A549 (cell line): ENCODE data around the gene PRRX2. TPM values are rescaled to one million over a fixed set of nuclear protein-coding genes. Genes with fewer than 3 reads are reported as not detected.

Experiments used
- ATAC-seq, 2 experiments: fragments of 200-7000 bp in 1 of 2; fragments of >200 bp in 1 of 2; cut with Nextera tagmentation in 1 of 2; cut with Tn5 transposase in 1 of 2; 3 replicates each; pipeline versions ENCODE4 v1.8.0 to v1.9.1; 2018 to 2020; ENCODE audit warnings: mild to moderate bottlenecking in 1 of 2, moderate library complexity in 1 of 2
- CTCF ChIA-PET: fragments of 300-600 bp; sonication (Branson Sonifier 250); formaldehyde crosslinking; extraction: SDS; loops from one replicate; lab custom pipeline; 2021; ENCODE audit warnings: antibody characterized with exemption, inconsistent platforms; lab: Yijun Ruan, JAX
- POLR2A ChIA-PET: fragments of 350-600 bp; formaldehyde crosslinking; extraction: SDS; loops from one replicate; lab custom pipeline; 2021; ENCODE audit warnings: antibody characterized with exemption, inconsistent platforms; lab: Yijun Ruan, JAX
- DNase-seq, 2 experiments: peaks; one replicate each; pipeline versions ENCODE4 v3.0.0 to v3.0.0-alpha.2; 2011 to 2016; ENCODE audit warnings: low read depth in 1 of 2, low spot score in 1 of 2
- FAIRE-seq: peaks from 2 replicates; lab custom pipeline; 2011; peaks lifted over from hg19 to GRCh38; lab: Jason Lieb, UNC
- H3K27ac ChIP-seq, 2 experiments: fragments of >200 bp; sonication (Bioruptor Twin); formaldehyde crosslinking; 3 replicates each; pipeline ENCODE4 v1.5.1; 2016 to 2017
- H3K4me1 ChIP-seq: fragments of >200 bp; sonication (Bioruptor Twin); formaldehyde crosslinking; 3 replicates; pipeline ENCODE4 v1.6.1; 2016
- H3K4me2 ChIP-seq: fragments of >200 bp; sonication (Bioruptor Twin); formaldehyde crosslinking; 3 replicates; pipeline ENCODE4 v1.6.1; 2016
- H3K4me3 ChIP-seq: fragments of >200 bp; sonication (Bioruptor Twin); formaldehyde crosslinking; 3 replicates; pipeline ENCODE4 v1.5.1; 2016
- H3K9me3 ChIP-seq: fragments of >200 bp; sonication (Bioruptor Twin); formaldehyde crosslinking; 3 replicates; pipeline ENCODE4 v1.6.1; 2016
- CBX2 ChIP-seq: fragments of 200-600 bp; sonication (generic); IDR thresholded peaks from 2 replicates; pipeline ENCODE4 v1.6.1; 2016; ENCODE audit warnings: low read depth, mild to moderate bottlenecking, borderline replicate concordance
- CTCF ChIP-seq: fragments of >200 bp; sonication (Bioruptor Twin); formaldehyde crosslinking; IDR thresholded peaks from 3 replicates; pipeline ENCODE4 v1.5.1; 2016
- EHMT2 ChIP-seq: fragments of 200-600 bp; sonication (generic); IDR thresholded peaks from 2 replicates; pipeline ENCODE4 v1.6.1; 2016; ENCODE audit warnings: antibody characterized with exemption, low read depth, mild to moderate bottlenecking, moderate library complexity
- EP300 ChIP-seq, 2 experiments: fragments of >200 bp; sonication (Bioruptor Twin); formaldehyde crosslinking; IDR thresholded peaks; 2 replicates in 1 of 2; 3 replicates in 1 of 2; pipeline ENCODE4 v1.6.1; 2016 to 2017
- ESRRA ChIP-seq: fragments of 150-350 bp; IDR thresholded peaks from 2 replicates; pipeline ENCODE4 v1.6.1; 2014; ENCODE audit warnings: mild to moderate bottlenecking, low read length, borderline replicate concordance
- FOSL2 ChIP-seq, 2 experiments: fragments of 450-650 bp in 1 of 2; fragments of >200 bp in 1 of 2; sonication (Bioruptor Twin) in 1 of 2; formaldehyde crosslinking; IDR thresholded peaks; 2 replicates each; pipeline versions ENCODE4 v1.5.0 to v1.6.1; 2016 to 2020; ENCODE audit warnings: mild to moderate bottlenecking in 1 of 2, moderate library complexity in 1 of 2
- GATA3 ChIP-seq: IDR thresholded peaks from 2 replicates; pipeline ENCODE4 v1.6.1; 2012; ENCODE audit warnings: borderline replicate concordance
- HES2 ChIP-seq: fragments of >200 bp; sonication (Bioruptor Twin); formaldehyde crosslinking; IDR thresholded peaks from 2 replicates; pipeline ENCODE4 v1.6.1; 2016
- HOXA7 ChIP-seq: fragments of 250-450 bp; sonication (Bioruptor Pico); IDR thresholded peaks from 2 replicates; pipeline ENCODE4 v1.5.0; 2020; ENCODE audit warnings: mild to moderate bottlenecking, moderate library complexity
- HOXB13 ChIP-seq: fragments of 250-450 bp; sonication (Bioruptor Pico); IDR thresholded peaks from 2 replicates; pipeline ENCODE4 v1.5.0; 2020; ENCODE audit warnings: low read depth, mild to moderate bottlenecking, moderate library complexity
- JUN ChIP-seq, 2 experiments: fragments of >200 bp; sonication (Bioruptor Twin); formaldehyde crosslinking; IDR thresholded peaks; 2 replicates in 1 of 2; 3 replicates in 1 of 2; pipeline ENCODE4 v1.6.1; 2016 to 2017
- MAX ChIP-seq: IDR thresholded peaks from 2 replicates; pipeline ENCODE4 v1.6.1; 2012
- PHF8 ChIP-seq: fragments of 200-600 bp; sonication (generic); IDR thresholded peaks from 2 replicates; pipeline ENCODE4 v1.6.1; 2016; ENCODE audit warnings: low read depth, mild to moderate bottlenecking, antibody characterized with exemption, moderate library complexity, borderline replicate concordance
- POLR2A ChIP-seq: IDR thresholded peaks from 2 replicates; pipeline ENCODE4 v1.6.1; 2012; ENCODE audit warnings: mild to moderate bottlenecking, low read length
- RAD21 ChIP-seq, 2 experiments: fragments of >200 bp in 1 of 2; sonication (Bioruptor Twin) in 1 of 2; formaldehyde crosslinking in 1 of 2; IDR thresholded peaks in 1 of 2; conservative IDR thresholded peaks in 1 of 2; 2 replicates in 1 of 2; 3 replicates in 1 of 2; pipeline ENCODE4 v1.6.1; 2012 to 2018; ENCODE audit warnings: inconsistent platforms in 1 of 2
- RCOR1 ChIP-seq: fragments of 150-350 bp; IDR thresholded peaks from 2 replicates; pipeline ENCODE4 v1.6.1; 2014; ENCODE audit warnings: antibody characterized with exemption, low read length, low read depth
- RFX5 ChIP-seq: fragments of 450-650 bp; IDR thresholded peaks from 2 replicates; pipeline ENCODE4 v1.7.1; 2014; ENCODE audit warnings: antibody characterized with exemption, mild to moderate bottlenecking, moderate library complexity
- RNF2 ChIP-seq: fragments of 200-600 bp; sonication (generic); IDR thresholded peaks from 2 replicates; pipeline ENCODE4 v1.6.1; 2016; ENCODE audit warnings: low read depth, mild to moderate bottlenecking, antibody characterized with exemption, moderate library complexity, borderline replicate concordance
- ZFP36 ChIP-seq: fragments of 450-650 bp; IDR thresholded peaks from 2 replicates; pipeline ENCODE4 v1.6.1; 2014; ENCODE audit warnings: borderline replicate concordance; ENCODE audit not compliant: partially characterized antibody
- ZSCAN20 ChIP-seq: fragments of 250-450 bp; sonication (Bioruptor Pico); IDR thresholded peaks from 2 replicates; pipeline ENCODE4 v1.8.0; 2022; ENCODE audit warnings: mild to moderate bottlenecking, moderate library complexity
- WGBS: methylation state at CpG from one replicate; pipeline ENCODE4 v1.1.6; 2017; ENCODE audit errors: missing lambda C conversion rate; 5-methylcytosine and 5-hydroxymethylcytosine counted together
- polyA plus RNA-seq, 4 experiments: library from polyadenylated mRNA; depleted of rRNA in 3 of 4; stranded (reverse); fragments of >200 nt; fragmentation: RNase III in 1 of 4; extraction: RNeasy Plus Mini Kit Qiagen cat#74134 plus additional on column Dnase treatment in 1 of 4; gene quantifications; 2 replicates in 3 of 4; 3 replicates in 1 of 4; pipeline ENCODE4 v1.2.3, GENCODE V29; 2011 to 2017
- TF ChIP-seq, protein P1 (sequence below): fragments of 250-450 bp; sonication (Bioruptor Pico); IDR thresholded peaks from 2 replicates; pipeline ENCODE4 v1.5.0; 2021; ENCODE audit warnings: mild to moderate bottlenecking, moderate library complexity, borderline replicate concordance
- TF ChIP-seq, protein P2 (sequence below): fragments of 250-450 bp; sonication (Bioruptor Pico); IDR thresholded peaks from 2 replicates; pipeline ENCODE4 v1.5.0; 2020; ENCODE audit warnings: low read depth, mild to moderate bottlenecking, moderate library complexity

The PRRX2 gene
- polyA plus RNA-seq, 2 of the 4 experiments (the other 2 are of a cell fraction), result 0.90 to 2.7 TPM

DNA sequence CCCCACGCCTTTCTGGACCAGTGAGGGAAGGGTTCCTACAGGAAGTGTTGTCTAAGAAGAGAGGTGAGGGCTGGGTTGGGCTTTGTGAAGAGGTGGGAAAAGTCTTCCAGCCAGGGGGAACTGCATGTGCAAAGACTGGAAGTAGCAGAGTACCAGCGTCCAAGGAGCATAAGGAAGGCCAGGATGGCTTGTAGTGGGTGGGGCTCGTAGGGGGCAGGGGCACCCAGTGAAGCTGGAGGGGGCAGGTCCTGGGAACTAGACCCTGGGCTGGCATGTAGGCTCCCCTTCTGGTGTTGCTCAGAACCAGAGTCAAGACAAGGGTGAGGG lies 20.4 kb downstream of the PRRX2 start:
- H3K27ac ChIP-seq, result peak overlapping the region; percentile 74 to 85
- FAIRE-seq (no peak), ATAC-seq (peak; percentile 40 to 58; a peak in 4 of 6 replicates), DNase-seq (no peak)
- H3K4me1 ChIP-seq, result peaks cover 38% of the 10 kb centered on the region
- ChIA-PET POLR2A (no interaction called here), CTCF (interaction anchor here (0.6 to 2.0 kb wide), 8 partner anchors 9 to 97 kb away, joined by 3 to 11 read pairs (median 3); no protein-coding TSS in a partner anchor)
- H3K9me3 ChIP-seq, result no peaks in the 10 kb centered on the region
- WGBS, result 11% methylated on average over 3 of the region's 3 CpGs
- TF ChIP-seq HOXB13 (CRISPR knock-in tag) (no peak), ESRRA (no peak), JUN (IDR thresholded peaks at IDR 0.05) (no peak), HOXA7 (CRISPR knock-in tag) (no peak), CTCF (no peak), RNF2 (no peak), RFX5 (no peak), HES2 (no peak), FOSL2 (IDR thresholded peaks at IDR 0.05) (no peak), FOSL2 (CRISPR knock-in tag; IDR thresholded peaks at IDR 0.05) (no peak), GATA3 (no peak), CBX2 (no peak), ZSCAN20 (CRISPR knock-in tag) (no peak), RCOR1 (no peak), POLR2A (no peak), RAD21 (conservative IDR thresholded peaks at IDR 0.05 in 1 of 2, IDR thresholded peaks at IDR 0.05 in 1 of 2) (no peak)
- TF ChIP-seq, protein P1, sequence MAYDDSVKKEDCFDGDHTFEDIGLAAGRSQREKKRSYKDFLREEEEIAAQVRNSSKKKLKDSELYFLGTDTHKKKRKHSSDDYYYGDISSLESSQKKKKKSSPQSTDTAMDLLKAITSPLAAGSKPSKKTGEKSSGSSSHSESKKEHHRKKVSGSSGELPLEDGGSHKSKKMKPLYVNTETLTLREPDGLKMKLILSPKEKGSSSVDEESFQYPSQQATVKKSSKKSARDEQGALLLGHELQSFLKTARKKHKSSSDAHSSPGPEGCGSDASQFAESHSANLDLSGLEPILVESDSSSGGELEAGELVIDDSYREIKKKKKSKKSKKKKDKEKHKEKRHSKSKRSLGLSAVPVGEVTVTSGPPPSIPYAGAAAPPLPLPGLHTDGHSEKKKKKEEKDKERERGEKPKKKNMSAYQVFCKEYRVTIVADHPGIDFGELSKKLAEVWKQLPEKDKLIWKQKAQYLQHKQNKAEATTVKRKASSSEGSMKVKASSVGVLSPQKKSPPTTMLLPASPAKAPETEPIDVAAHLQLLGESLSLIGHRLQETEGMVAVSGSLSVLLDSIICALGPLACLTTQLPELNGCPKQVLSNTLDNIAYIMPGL (CRISPR knock-in tag), result no peak
- TF ChIP-seq, protein P2, sequence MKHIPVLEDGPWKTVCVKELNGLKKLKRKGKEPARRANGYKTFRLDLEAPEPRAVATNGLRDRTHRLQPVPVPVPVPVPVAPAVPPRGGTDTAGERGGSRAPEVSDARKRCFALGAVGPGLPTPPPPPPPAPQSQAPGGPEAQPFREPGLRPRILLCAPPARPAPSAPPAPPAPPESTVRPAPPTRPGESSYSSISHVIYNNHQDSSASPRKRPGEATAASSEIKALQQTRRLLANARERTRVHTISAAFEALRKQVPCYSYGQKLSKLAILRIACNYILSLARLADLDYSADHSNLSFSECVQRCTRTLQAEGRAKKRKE (CRISPR knock-in tag), result no peak
- H3K4me3 ChIP-seq, result no peak overlapping the region
- peak overlapping the region; percentile 72 for H3K4me2 ChIP-seq

DNA sequence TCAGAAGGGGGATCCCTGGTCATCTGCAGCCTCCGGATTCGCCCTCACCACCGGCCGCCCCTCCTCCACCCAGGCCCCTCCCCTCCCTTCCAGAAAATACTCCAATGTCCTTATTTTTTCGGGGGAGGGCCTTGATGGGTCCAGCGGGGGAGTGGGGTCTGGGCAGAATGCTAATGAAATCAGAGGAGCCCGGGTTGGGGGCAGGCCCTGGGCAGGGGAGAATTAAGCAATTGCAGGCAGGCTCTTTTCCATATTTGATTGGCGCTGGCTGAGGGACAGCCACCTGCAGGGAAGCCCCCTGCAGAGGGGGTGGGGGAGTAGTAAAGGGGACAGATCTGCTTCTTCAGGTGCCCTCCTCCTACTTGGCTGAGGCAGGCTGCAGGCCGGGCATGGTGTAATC lies 21.3 kb downstream of the PRRX2 start:
- H3K4me3 ChIP-seq, result no peak overlapping the region
- H3K9me3 ChIP-seq, result no peaks in the 10 kb centered on the region
- H3K4me1 ChIP-seq, result peaks cover 38% of the 10 kb centered on the region
- 73% methylated on average over 9 of the region's 9 CpGs for WGBS
- DNase-seq (no peak), ATAC-seq (no peak), FAIRE-seq (no peak)
- ChIA-PET POLR2A (no interaction called here), CTCF (interaction anchor here (0.6 to 2.0 kb wide), 5 partner anchors 8 to 122 kb away, joined by 3 to 11 read pairs (median 5); no protein-coding TSS in a partner anchor)
- H3K4me2 ChIP-seq, result peak overlapping the region; percentile 72
- H3K27ac ChIP-seq, result peak overlapping the region; percentile 74 to 85
- TF ChIP-seq POLR2A (no peak), ZFP36 (no peak), RNF2 (no peak), EP300 (IDR thresholded peaks at IDR 0.05) (no peak)

DNA sequence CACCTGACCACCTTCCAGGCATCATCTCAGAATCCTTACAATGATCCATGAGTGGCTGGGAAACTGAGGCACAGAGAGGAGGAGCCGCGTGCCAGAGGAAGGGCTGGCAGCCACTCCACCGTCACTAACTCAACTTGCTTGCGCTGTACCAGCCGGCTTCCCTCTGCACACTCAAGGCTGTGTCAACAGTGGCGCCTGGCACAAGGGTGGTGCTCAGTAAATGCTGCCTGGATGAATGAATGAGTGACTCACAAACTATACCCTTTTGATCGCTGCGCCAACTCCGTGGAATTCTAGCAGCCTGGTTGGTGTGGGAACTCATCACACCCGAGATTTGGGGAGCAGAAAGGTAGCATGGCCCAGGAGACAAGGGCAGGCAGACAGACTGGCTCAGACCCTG lies 21.9 kb downstream of the PRRX2 start:
- no peak for FAIRE-seq
- ATAC-seq, result peak; percentile 67 to 69
- ChIA-PET CTCF (interaction anchor here (0.7 to 2.1 kb wide), 3 partner anchors 10 to 122 kb away, joined by 3 to 10 read pairs (median 3); no protein-coding TSS in a partner anchor), POLR2A (no interaction called here)
- WGBS, result 20% methylated on average over 10 of the region's 10 CpGs
- Histone ChIP-seq H3K4me2 (peak overlapping the region; percentile 72), H3K4me3 (no peak overlapping the region), H3K9me3 (no peaks in the 10 kb centered on the region), H3K27ac (peak overlapping the region; percentile 74 to 85), H3K4me1 (peaks cover 38% of the 10 kb centered on the region)
- DNase-seq, result peak; percentile 61 to 67
- TF ChIP-seq HES2 (no peak), EHMT2 (no peak), MAX (peak; percentile 53; the same call in 1 of the 2 replicates), PHF8 (no peak), FOSL2 (IDR thresholded peaks at IDR 0.05) (no peak), FOSL2 (CRISPR knock-in tag; IDR thresholded peaks at IDR 0.05) (peak; percentile 67)
